Heart left ventricle (tissue), 16 donors: ENCODE data around the gene GNAO1. TPM values are rescaled to one million over a fixed set of nuclear protein-coding genes. Genes with fewer than 3 reads are reported as not detected.
A peak's percentile ranks its signal among the peaks of the same experiment; 100 is the strongest.

Source experiments
- ATAC-seq, 4 donors: fragments of 200-7000 bp; cut with Tn5 transposase; one replicate each; pipeline ENCODE4 v1.9.1; 2020 to 2022; ENCODE audit warnings: moderate library complexity in 4 of 4, mild to moderate bottlenecking in 3 of 4, moderate number of reproducible peaks in 1 of 4
- DNase-seq, 5 donors: peaks; one replicate each; pipeline ENCODE4 v3.0.0-alpha.2; 2020
- H3K27ac ChIP-seq, 12 donors: fragments of 200-600 bp; sonication (generic) in 4 of 12; one replicate each; pipeline versions ENCODE4 v1.5.0 to v1.8.0; 2016 to 2022; ENCODE audit warnings: mild to moderate bottlenecking in 2 of 12
- H3K27me3 ChIP-seq, 9 donors: fragments of 200-600 bp; sonication (generic) in 2 of 9; one replicate each; pipeline versions ENCODE4 v1.5.1 to v1.8.0; 2016 to 2022; ENCODE audit warnings: mild to moderate bottlenecking in 3 of 9
- H3K36me3 ChIP-seq, 9 donors: fragments of 200-600 bp; sonication (generic) in 2 of 9; one replicate each; pipeline versions ENCODE4 v1.5.0 to v1.8.0; 2018 to 2022; ENCODE audit warnings: mild to moderate bottlenecking in 2 of 9
- H3K4me1 ChIP-seq, 12 donors: fragments of 200-600 bp; sonication (generic) in 4 of 12; one replicate each; pipeline versions ENCODE4 v1.5.0 to v1.8.0; 2016 to 2022; ENCODE audit warnings: mild to moderate bottlenecking in 3 of 12
- H3K4me3 ChIP-seq, 12 donors: fragments of 200-600 bp; sonication (generic) in 4 of 12; one replicate each; pipeline versions ENCODE4 v1.5.0 to v1.8.0; 2017 to 2022; ENCODE audit warnings: mild to moderate bottlenecking in 9 of 12, moderate library complexity in 4 of 12
- H3K9me3 ChIP-seq, 12 donors: fragments of 200-600 bp; sonication (generic) in 4 of 12; one replicate each; pipeline versions ENCODE4 v1.5.0 to v1.8.0; 2016 to 2022; ENCODE audit warnings: mild to moderate bottlenecking in 1 of 12
- POLR2A ChIP-seq, 2 donors: fragments of 450-650 bp; IDR thresholded peaks; one replicate each; pipeline ENCODE4 v1.6.1; 2017; ENCODE audit warnings: antibody characterized with exemption in 2 of 2, mild to moderate bottlenecking in 2 of 2, moderate library complexity in 2 of 2
- WGBS, 4 donors: extraction: QIAGEN DNeasy Blood & Tissue Kit in 2 of 4; methylation state at CpG; one replicate each; pipeline versions ENCODE4 v1.1.5 to v1.1.7; 2013 to 2018; 5-methylcytosine and 5-hydroxymethylcytosine counted together
- intact Hi-C, 10 donors: fragments of 100-400 bp; cut with DNase I; formaldehyde crosslinking; loops; one replicate each; pipeline versions ENCODE4 v1.11.1 to v1.14.2; 2022
- polyA plus RNA-seq, 2 donors: library from polyadenylated mRNA; stranded (reverse); fragments of 200-250 nt; gene quantifications; one replicate each; pipeline ENCODE4 v1.2.3, GENCODE V29; 2013
- total RNA-seq, 9 donors: library from RNA; depleted of rRNA in 2 of 9; stranded (reverse); fragments of >200 nt in 2 of 9; fragmentation: NEBNext Ultra II Directional in 3 of 9; extraction: Animal tissue kit (Norgen Biotek cat#: 25700) in 3 of 9; gene quantifications; one replicate each; pipeline versions ENCODE4 v1.1.0 to v1.2.4, GENCODE V29; 2016 to 2023
- TF ChIP-seq, protein P1 (sequence below), 12 donors: fragments of 200-600 bp; sonication (generic) in 4 of 12; IDR thresholded peaks; one replicate each; pipeline versions ENCODE4 v1.5.0 to v1.8.0; 2018 to 2022; ENCODE audit warnings: antibody characterized with exemption in 12 of 12, mild to moderate bottlenecking in 5 of 12
- donor health status: ischemic (EF 13 %, LVEDD 7.1; RV severe dilation, severe dysfunction).
- donor health status: healthy with polysubstance abuse.
- donor health status: DM: no; HTN: yes; CAD: no.
- donor health status: DM: no; HTN: no; CAD: no.
- donor health status: ischemic (EF 25% LVEDD 6.9; RV normal size, moderate dysfunction).
- donor health status: ischemic (EF 25% LVEDD 5.7; RV mildly dilated, moderate dysfunction).
- donor health status: healthy.
- donor health status: DM: yes; HTN: yes; CAD: no.
- donor health status: ischemic (EF 35%, LVEDD 5.7; RV mildly dilated, moderate dysfunction).
- donor health status: nonischemic (EF 11% LVEDD 7.7; RV severe dilation, severe dysfunction).
- donor health status: DM: yes; HTN: yes; CAD: no.
- donor health status: PGD.
- donor health status: ischemic (EF 29% LVEDD 5.4; RV normal size, mild dysfunction).
- donor health status: nonischemic (EF 23%, LVEDD 6.1; RV moderate dilation, normal function).

Gene GNAO1
- total and polyA plus RNA-seq, 11 donors = 1.4 to 26.8 (median 12.0) TPM

DNA sequence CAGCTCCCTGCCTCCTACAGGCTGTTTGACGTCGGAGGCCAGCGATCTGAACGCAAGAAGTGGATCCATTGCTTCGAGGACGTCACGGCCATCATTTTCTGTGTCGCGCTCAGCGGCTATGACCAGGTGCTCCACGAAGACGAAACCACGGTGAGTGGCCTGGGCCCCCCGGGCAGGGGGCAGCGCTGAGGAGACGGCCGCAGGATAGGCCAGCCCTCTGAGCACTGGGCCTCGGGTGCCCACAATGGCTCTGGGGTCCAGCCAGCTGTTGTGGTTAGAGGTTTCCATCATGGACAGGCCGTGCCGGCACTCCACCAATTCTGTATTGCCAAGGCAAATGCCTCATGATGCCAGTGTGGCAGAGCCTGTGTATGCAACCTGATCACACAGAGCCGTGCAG is 145.4 kb downstream of the GNAO1 start:
- H3K4me3 ChIP-seq = no peak overlapping the region
- no peaks in the 10 kb centered on the region for H3K9me3 ChIP-seq
- DNase-seq (peak in 1 of 5 donors; percentile 28), ATAC-seq (no peak)
- H3K27ac ChIP-seq = peak overlapping the region in 3 of 12 donors; percentile 25 to 69 (median 32)
- H3K36me3 ChIP-seq = peaks cover 0 to 5% (median 0%) of the 10 kb centered on the region in 9 donors
- intact Hi-C loops = no loop called here
- peaks cover 0 to 23% (median 1%) of the 10 kb centered on the region in 12 donors for H3K4me1 ChIP-seq
- TF ChIP-seq POLR2A (IDR thresholded peaks at IDR 0.05) = no peak
- TF ChIP-seq, protein P1, sequence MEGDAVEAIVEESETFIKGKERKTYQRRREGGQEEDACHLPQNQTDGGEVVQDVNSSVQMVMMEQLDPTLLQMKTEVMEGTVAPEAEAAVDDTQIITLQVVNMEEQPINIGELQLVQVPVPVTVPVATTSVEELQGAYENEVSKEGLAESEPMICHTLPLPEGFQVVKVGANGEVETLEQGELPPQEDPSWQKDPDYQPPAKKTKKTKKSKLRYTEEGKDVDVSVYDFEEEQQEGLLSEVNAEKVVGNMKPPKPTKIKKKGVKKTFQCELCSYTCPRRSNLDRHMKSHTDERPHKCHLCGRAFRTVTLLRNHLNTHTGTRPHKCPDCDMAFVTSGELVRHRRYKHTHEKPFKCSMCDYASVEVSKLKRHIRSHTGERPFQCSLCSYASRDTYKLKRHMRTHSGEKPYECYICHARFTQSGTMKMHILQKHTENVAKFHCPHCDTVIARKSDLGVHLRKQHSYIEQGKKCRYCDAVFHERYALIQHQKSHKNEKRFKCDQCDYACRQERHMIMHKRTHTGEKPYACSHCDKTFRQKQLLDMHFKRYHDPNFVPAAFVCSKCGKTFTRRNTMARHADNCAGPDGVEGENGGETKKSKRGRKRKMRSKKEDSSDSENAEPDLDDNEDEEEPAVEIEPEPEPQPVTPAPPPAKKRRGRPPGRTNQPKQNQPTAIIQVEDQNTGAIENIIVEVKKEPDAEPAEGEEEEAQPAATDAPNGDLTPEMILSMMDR (IDR thresholded peaks at IDR 0.05) = no peak
- WGBS, 4 donors = 84 to 88% (median 86%) methylated on average over 16 to 21 of the region's 21 CpGs
- no peaks in the 10 kb centered on the region for H3K27me3 ChIP-seq

DNA sequence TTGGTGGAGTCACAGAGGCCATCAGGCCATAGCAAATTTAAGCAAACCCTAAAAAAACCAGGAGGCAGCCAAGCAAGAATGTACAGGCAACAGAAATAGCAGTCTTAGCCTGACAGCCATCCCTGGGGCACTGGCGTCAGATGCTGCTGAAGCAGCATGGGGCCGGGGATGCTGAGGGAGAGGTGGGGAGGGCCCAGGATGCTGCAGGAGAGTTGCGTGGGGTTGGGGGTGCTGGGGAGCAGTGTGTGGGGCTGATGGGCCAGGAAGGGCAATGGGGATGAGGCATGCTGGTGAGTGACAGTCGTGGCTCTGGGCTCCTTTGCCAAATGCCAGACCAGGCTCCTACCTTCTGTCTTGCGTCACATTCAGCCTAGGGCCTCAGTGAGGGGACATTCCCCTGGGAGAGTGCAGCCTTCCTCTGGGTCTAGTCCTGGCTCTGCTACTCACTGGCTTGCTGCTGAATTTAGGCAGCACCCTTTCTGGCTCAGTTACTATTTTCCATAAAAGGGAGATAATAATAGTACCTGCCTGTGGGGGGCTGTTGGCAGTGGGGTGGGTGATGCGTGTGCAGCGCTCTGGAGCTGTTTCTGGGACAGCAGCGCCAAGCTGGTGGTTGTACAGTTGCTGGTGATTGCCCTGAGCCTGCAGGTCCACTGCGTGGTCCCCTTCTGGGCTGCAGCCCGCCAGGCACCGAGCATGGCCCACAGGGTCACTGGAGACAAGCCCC is 146.0 kb downstream of the GNAO1 start:
- Histone ChIP-seq H3K4me3 (no peak overlapping the region), H3K4me1 (peaks cover 0 to 23% (median 1%) of the 10 kb centered on the region in 12 donors), H3K9me3 (no peaks in the 10 kb centered on the region), H3K36me3 (peaks cover 0 to 5% (median 0%) of the 10 kb centered on the region in 9 donors), H3K27ac (peak overlapping the region in 2 of 12 donors; percentile 25 to 69), H3K27me3 (no peaks in the 10 kb centered on the region)
- intact Hi-C loops = no loop called here
- TF ChIP-seq, protein P1 (IDR thresholded peaks at IDR 0.05) = no peak
- TF ChIP-seq POLR2A (IDR thresholded peaks at IDR 0.05) = no peak
- DNase-seq (peak in 2 of 5 donors; percentile 29 to 54), ATAC-seq (peak; percentile 23 to 64 (median 37))
- 81 to 87% (median 83%) methylated on average over 9 to 11 of the region's 11 CpGs for WGBS, 4 donors

DNA sequence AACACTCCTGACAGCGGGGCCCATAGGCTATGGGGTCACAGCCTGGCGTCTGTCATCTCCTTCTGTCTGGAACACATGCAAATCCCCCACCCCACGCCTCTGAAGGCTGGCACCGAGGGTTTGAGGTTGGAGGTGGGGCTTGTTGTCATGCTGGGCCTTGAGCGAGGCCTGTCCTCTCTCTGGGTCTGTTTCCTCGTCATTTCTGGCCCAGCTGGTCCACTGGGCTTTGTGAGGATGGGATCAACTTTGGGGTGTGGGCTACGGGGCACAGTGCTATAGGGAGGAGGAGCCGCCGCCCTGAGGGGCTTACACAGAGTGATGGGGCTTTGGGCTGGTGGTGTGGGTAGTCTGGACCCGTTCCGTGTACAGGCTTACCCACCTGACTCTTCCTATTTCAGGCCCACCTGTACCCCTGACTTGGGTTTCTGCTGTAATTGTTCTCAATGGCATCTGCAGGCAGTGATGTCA is 146.6 kb downstream of the GNAO1 start:
- no peak for TF ChIP-seq POLR2A (IDR thresholded peaks at IDR 0.05)
- TF ChIP-seq, protein P1 (IDR thresholded peaks at IDR 0.05) = no peak

DNA sequence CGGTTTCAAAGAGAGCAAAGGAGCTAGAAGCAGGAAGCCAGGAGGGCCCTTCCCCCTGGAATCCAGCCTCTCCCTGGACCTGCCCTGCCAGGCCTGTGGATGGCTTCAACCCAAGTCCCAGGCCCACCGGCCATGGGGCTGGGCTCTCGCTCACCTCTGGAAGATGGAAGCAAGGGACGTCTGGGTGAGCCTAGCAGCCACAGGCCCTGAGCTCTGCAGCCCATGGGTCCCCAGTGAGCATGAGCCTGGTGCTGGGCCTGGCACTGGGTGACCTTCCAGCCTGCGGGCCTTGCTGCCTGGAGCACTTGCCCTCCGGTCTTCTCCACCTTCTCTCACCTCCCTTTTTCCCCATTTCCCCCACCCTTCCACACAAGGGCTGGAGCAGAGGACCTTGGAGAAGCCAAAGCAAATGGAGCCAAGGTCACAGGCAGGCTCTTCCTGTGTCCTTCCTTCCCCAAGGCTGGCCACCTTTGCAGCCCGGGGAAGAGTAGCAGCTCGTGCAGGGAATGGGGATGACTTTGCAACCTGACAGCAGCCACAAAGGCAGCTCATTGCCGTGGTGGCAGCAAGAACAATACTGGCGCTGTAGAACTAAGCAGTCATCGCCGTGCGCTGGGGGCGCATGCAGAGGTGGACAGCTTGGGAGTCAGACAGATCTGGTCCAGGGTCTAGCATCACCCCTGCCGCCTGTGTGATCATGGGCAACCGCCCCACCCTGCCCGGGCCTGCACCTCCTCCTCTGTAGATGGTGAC is 147.5 kb downstream of the GNAO1 start:
- H3K27me3 ChIP-seq = no peaks in the 10 kb centered on the region
- 89 to 94% (median 90%) methylated on average over 17 of the region's 17 CpGs for WGBS, 4 donors
- H3K4me3 ChIP-seq = no peak overlapping the region
- peaks cover 0 to 9% (median 0%) of the 10 kb centered on the region in 9 donors for H3K36me3 ChIP-seq
- no peak for TF ChIP-seq POLR2A (IDR thresholded peaks at IDR 0.05)
- TF ChIP-seq, protein P1 (IDR thresholded peaks at IDR 0.05) = no peak
- H3K9me3 ChIP-seq = no peaks in the 10 kb centered on the region
- intact Hi-C loops = no loop called here
- no peak for DNase-seq
- peaks cover 0 to 19% (median 1%) of the 10 kb centered on the region in 12 donors for H3K4me1 ChIP-seq
- ATAC-seq = no peak
- H3K27ac ChIP-seq = no peak overlapping the region

More for the DNA sequence above, 146.6 kb downstream of the GNAO1 start:
- ATAC-seq = no peak
- intact Hi-C loops = no loop called here
- Histone ChIP-seq H3K4me3 (no peak overlapping the region), H3K27ac (no peak overlapping the region), H3K9me3 (no peaks in the 10 kb centered on the region), H3K4me1 (peaks cover 0 to 20% (median 1%) of the 10 kb centered on the region in 12 donors), H3K36me3 (peaks cover 0 to 5% (median 0%) of the 10 kb centered on the region in 9 donors), H3K27me3 (no peaks in the 10 kb centered on the region)
- 86 to 94% (median 92%) methylated on average over 10 to 11 of the region's 11 CpGs for WGBS, 4 donors
- peak in 1 of 5 donors; percentile 21 for DNase-seq
